ENCODE measurements around the gene TNNC1.

The TNNC1 gene

GRCh38 chr3:52406231-52406661 is 47.6 kb downstream of the TNNC1 start:
- TF ChIP-seq, protein P1, sequence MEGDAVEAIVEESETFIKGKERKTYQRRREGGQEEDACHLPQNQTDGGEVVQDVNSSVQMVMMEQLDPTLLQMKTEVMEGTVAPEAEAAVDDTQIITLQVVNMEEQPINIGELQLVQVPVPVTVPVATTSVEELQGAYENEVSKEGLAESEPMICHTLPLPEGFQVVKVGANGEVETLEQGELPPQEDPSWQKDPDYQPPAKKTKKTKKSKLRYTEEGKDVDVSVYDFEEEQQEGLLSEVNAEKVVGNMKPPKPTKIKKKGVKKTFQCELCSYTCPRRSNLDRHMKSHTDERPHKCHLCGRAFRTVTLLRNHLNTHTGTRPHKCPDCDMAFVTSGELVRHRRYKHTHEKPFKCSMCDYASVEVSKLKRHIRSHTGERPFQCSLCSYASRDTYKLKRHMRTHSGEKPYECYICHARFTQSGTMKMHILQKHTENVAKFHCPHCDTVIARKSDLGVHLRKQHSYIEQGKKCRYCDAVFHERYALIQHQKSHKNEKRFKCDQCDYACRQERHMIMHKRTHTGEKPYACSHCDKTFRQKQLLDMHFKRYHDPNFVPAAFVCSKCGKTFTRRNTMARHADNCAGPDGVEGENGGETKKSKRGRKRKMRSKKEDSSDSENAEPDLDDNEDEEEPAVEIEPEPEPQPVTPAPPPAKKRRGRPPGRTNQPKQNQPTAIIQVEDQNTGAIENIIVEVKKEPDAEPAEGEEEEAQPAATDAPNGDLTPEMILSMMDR (IDR thresholded peaks at IDR 0.05; ENCODE audit: insufficient read depth, missing control alignments): no peak
- DNase-seq (ENCODE audit: insufficient read length, low spot score) (no peak), FAIRE-seq (no peak)

DNA sequence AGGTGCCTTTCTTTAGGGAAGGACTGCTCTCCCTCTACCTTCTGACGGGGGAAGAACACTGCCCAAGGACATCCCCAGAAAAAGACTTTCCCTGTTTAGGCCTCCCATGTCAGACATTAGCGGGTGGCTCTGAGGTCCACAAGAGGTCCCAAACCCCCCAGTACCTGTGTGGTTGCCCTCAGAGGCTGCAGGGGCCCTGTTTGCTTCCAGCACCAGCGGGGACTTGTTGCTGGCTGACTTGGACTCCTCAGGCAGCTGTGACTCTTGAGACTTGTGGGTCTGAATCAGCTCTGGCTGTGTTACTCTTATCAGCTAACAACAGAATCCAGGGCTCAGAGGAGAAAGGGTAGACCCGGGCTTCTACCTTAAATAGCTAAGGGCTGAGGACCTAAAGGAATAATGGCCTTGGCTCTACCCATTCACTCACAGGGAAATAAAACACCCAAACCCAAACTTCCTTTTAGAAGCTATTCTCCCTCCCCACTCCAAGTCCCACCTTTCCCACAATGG is 48.2 kb downstream of the TNNC1 start:
- DNase-seq (ENCODE audit: insufficient read length, low spot score) (no peak), FAIRE-seq (no peak)
- TF ChIP-seq, protein P1 (IDR thresholded peaks at IDR 0.05; ENCODE audit: insufficient read depth, missing control alignments): no peak

DNA sequence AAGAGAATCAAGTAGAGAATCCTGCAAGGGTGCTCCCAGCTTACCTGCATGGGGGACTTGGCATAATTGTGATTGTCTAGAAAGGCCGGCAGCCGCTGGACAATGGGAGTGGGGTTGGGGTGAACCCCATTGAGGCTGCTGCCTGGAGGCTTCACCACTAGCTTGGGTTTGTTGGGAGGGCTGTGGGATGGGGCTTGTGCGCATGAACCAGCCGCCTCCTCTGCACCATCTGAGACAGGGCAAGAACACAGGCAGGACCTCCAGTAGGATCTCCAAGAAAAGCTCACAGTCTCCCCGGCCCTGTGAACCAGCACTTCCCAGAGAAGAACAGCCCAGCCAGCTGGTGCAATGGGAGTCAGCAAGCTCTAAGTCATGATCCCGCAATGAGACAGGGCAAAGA is 48.8 kb downstream of the TNNC1 start:
- no peak for FAIRE-seq
- no peak for DNase-seq (ENCODE audit: insufficient read length, low spot score)

DNA sequence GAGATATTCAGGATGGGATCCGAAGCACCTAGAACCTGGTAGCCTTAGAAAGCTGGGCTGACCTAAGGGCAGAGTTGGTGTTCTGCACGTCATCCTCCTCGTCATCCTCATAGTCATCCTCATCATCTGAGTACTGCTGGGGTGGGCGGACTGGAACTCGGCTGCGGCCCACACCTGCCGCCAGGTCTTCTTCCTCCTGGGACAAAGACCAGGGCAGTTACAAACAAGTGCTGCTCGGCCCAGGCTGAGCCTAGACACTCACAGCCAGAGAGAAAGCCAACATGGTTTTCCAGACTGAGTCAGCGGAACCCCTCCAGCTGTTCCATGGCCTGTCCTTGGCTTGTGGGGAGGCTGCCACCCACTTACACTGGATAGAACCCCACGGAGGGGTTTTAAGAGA is 49.5 kb downstream of the TNNC1 start:
- FAIRE-seq (no peak), DNase-seq (ENCODE audit: insufficient read length, low spot score) (no peak)
- TF ChIP-seq, protein P1 (IDR thresholded peaks at IDR 0.05; ENCODE audit: insufficient read depth, missing control alignments): no peak

More for the DNA sequence above, 48.8 kb downstream of the TNNC1 start:
- TF ChIP-seq, protein P1 (IDR thresholded peaks at IDR 0.05; ENCODE audit: insufficient read depth, missing control alignments): no peak

GRCh38 chr3:52403955-52404354 is 49.9 kb downstream of the TNNC1 start:
- TF ChIP-seq, protein P1 (IDR thresholded peaks at IDR 0.05; ENCODE audit: insufficient read depth, missing control alignments): no peak
- DNase-seq (ENCODE audit: insufficient read length, low spot score) (no peak), FAIRE-seq (no peak)

DNA sequence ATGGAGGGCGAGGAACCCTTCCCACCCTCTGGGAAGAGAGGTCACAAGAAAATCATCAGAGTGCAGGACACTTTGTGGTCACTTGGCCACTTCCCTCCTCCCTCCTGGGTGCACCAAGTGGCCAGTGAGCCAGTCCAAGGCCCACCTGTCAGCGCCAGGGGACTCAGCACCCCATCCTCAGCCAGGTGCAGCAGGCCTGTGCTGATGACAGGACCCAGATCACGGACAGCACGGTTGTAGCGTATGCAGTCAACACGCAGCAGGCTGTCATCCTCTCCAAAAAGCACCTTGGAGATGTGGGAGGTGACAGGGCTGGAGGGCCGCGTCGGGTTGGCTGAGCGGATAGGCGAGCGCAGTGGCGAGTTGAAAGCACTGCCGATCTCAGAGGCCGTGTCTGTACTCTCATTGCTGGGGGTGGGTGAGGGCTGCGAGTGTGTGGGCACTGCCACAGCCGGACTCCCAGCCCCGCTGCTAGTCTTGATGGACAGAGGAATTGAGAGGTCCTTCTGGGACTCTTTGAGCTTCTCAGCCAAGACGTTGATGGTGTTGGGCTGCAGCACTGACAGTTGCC is 50.5 kb downstream of the TNNC1 start:
- DNase-seq (ENCODE audit: insufficient read length, low spot score) (no peak), FAIRE-seq (no peak)
- TF ChIP-seq, protein P1 (IDR thresholded peaks at IDR 0.05; ENCODE audit: insufficient read depth, missing control alignments): no peak

DNA sequence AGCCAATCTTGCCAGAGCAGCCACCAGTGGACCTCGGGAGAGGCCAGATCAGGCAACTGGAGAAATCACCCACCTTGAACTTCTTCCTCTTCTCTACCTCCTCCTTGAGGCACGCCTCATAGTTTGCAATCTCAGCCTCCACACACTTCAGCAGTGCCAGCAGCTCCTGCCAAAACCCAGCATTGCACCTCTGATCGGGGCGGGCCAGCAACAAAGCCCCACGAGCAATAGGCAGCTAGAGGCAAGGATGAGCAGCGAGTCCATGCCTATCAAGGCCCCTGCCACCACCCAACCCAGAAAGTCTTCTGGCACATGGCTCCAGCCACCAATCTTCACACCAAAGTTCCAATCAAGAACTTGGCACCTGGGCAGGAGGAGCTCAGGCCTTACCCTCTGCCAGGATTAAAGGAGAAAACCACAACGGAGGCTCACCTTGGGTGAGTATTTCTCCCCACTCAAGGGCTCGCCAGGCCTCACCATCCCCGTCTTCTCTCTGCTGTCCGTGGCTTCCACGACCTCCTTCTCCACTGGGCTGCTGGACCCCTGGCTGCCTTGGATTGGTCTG is 51.1 kb downstream of the TNNC1 start:
- FAIRE-seq: no peak
- DNase-seq (ENCODE audit: insufficient read length, low spot score): no peak
- TF ChIP-seq, protein P1 (IDR thresholded peaks at IDR 0.05; ENCODE audit: insufficient read depth, missing control alignments): no peak

All from D721Med (cell line).